A549 (cell line): Measurements from ENCODE around the gene TBCEL. TPM values are rescaled to one million over a fixed set of nuclear protein-coding genes. Genes with fewer than 3 reads are reported as not detected.
A peak's percentile ranks its signal among the peaks of the same experiment; 100 is the strongest.

Experiments
- ATAC-seq, 2 experiments: fragments of 200-7000 bp in 1 of 2; fragments of >200 bp in 1 of 2; cut with Nextera tagmentation in 1 of 2; cut with Tn5 transposase in 1 of 2; 3 replicates each; pipeline versions ENCODE4 v1.8.0 to v1.9.1; 2018 to 2020; ENCODE audit warnings: mild to moderate bottlenecking in 1 of 2, moderate library complexity in 1 of 2
- CTCF ChIA-PET: fragments of 300-600 bp; sonication (Branson Sonifier 250); formaldehyde crosslinking; extraction: SDS; loops from one replicate; lab custom pipeline; 2021; ENCODE audit warnings: antibody characterized with exemption, inconsistent platforms; lab: Yijun Ruan, JAX
- POLR2A ChIA-PET: fragments of 350-600 bp; formaldehyde crosslinking; extraction: SDS; loops from one replicate; lab custom pipeline; 2021; ENCODE audit warnings: antibody characterized with exemption, inconsistent platforms; lab: Yijun Ruan, JAX
- DNase-seq, 2 experiments: peaks; one replicate each; pipeline versions ENCODE4 v3.0.0 to v3.0.0-alpha.2; 2011 to 2016; ENCODE audit warnings: low read depth in 1 of 2, low spot score in 1 of 2
- FAIRE-seq: peaks from 2 replicates; lab custom pipeline; 2011; peaks lifted over from hg19 to GRCh38; lab: Jason Lieb, UNC
- H3K27ac ChIP-seq, 2 experiments: fragments of >200 bp; sonication (Bioruptor Twin); formaldehyde crosslinking; 3 replicates each; pipeline ENCODE4 v1.5.1; 2016 to 2017
- H3K4me1 ChIP-seq: fragments of >200 bp; sonication (Bioruptor Twin); formaldehyde crosslinking; 3 replicates; pipeline ENCODE4 v1.6.1; 2016
- H3K4me2 ChIP-seq: fragments of >200 bp; sonication (Bioruptor Twin); formaldehyde crosslinking; 3 replicates; pipeline ENCODE4 v1.6.1; 2016
- H3K4me3 ChIP-seq: fragments of >200 bp; sonication (Bioruptor Twin); formaldehyde crosslinking; 3 replicates; pipeline ENCODE4 v1.5.1; 2016
- H3K9me3 ChIP-seq: fragments of >200 bp; sonication (Bioruptor Twin); formaldehyde crosslinking; 3 replicates; pipeline ENCODE4 v1.6.1; 2016
- CBX2 ChIP-seq: fragments of 200-600 bp; sonication (generic); IDR thresholded peaks from 2 replicates; pipeline ENCODE4 v1.6.1; 2016; ENCODE audit warnings: low read depth, mild to moderate bottlenecking, borderline replicate concordance
- CEBPB ChIP-seq, 2 experiments: fragments of >200 bp in 1 of 2; sonication (Bioruptor Twin) in 1 of 2; formaldehyde crosslinking in 1 of 2; IDR thresholded peaks; 2 replicates each; pipeline ENCODE4 v1.6.1; 2012 to 2016
- CHD2 ChIP-seq: fragments of 150-350 bp; IDR thresholded peaks from 2 replicates; pipeline ENCODE4 v1.6.1; 2014; ENCODE audit warnings: low read length; ENCODE audit not compliant: partially characterized antibody
- CHD4 ChIP-seq: fragments of 200-600 bp; sonication (generic); IDR thresholded peaks from 2 replicates; pipeline ENCODE4 v1.6.1; 2016; ENCODE audit warnings: antibody characterized with exemption, mild to moderate bottlenecking, borderline replicate concordance
- EHF ChIP-seq: fragments of 250-450 bp; sonication (Bioruptor Pico); IDR thresholded peaks from 2 replicates; pipeline ENCODE4 v1.5.0; 2020; ENCODE audit warnings: mild to moderate bottlenecking
- EP300 ChIP-seq, 2 experiments: fragments of >200 bp; sonication (Bioruptor Twin); formaldehyde crosslinking; IDR thresholded peaks; 2 replicates in 1 of 2; 3 replicates in 1 of 2; pipeline ENCODE4 v1.6.1; 2016 to 2017
- ESRRA ChIP-seq: fragments of 150-350 bp; IDR thresholded peaks from 2 replicates; pipeline ENCODE4 v1.6.1; 2014; ENCODE audit warnings: mild to moderate bottlenecking, low read length, borderline replicate concordance
- HDAC2 ChIP-seq: fragments of 200-600 bp; sonication (generic); IDR thresholded peaks from 2 replicates; pipeline ENCODE4 v1.6.1; 2016
- HEYL ChIP-seq: fragments of 250-450 bp; sonication (Bioruptor Pico); IDR thresholded peaks from 2 replicates; pipeline ENCODE4 v1.8.0; 2021; ENCODE audit warnings: mild to moderate bottlenecking, moderate library complexity
- HOXB13 ChIP-seq: fragments of 250-450 bp; sonication (Bioruptor Pico); IDR thresholded peaks from 2 replicates; pipeline ENCODE4 v1.5.0; 2020; ENCODE audit warnings: low read depth, mild to moderate bottlenecking, moderate library complexity
- HOXB5 ChIP-seq: fragments of 250-450 bp; sonication (Bioruptor Pico); IDR thresholded peaks from 2 replicates; pipeline ENCODE4 v1.5.0; 2020; ENCODE audit warnings: mild to moderate bottlenecking, moderate library complexity
- JUNB ChIP-seq: fragments of >200 bp; sonication (Bioruptor Twin); formaldehyde crosslinking; IDR thresholded peaks from 2 replicates; pipeline ENCODE4 v1.6.1; 2016
- MAFK ChIP-seq: fragments of 450-650 bp; IDR thresholded peaks from 2 replicates; pipeline ENCODE4 v1.6.1; 2014; ENCODE audit not compliant: partially characterized antibody
- NPAS2 ChIP-seq: fragments of 250-450 bp; sonication (Bioruptor Pico); IDR thresholded peaks from 2 replicates; pipeline ENCODE4 v1.8.0; 2022; ENCODE audit warnings: mild to moderate bottlenecking, moderate library complexity, borderline replicate concordance
- POLR2AphosphoS2 ChIP-seq: conservative IDR thresholded peaks from 2 replicates; pipeline ENCODE4 v1.6.1; 2012; ENCODE audit warnings: low read length, improper control_type of control experiment, inconsistent platforms
- RAD21 ChIP-seq, 2 experiments: fragments of >200 bp in 1 of 2; sonication (Bioruptor Twin) in 1 of 2; formaldehyde crosslinking in 1 of 2; IDR thresholded peaks in 1 of 2; conservative IDR thresholded peaks in 1 of 2; 2 replicates in 1 of 2; 3 replicates in 1 of 2; pipeline ENCODE4 v1.6.1; 2012 to 2018; ENCODE audit warnings: inconsistent platforms in 1 of 2
- RARB ChIP-seq: fragments of 250-450 bp; sonication (Bioruptor Pico); IDR thresholded peaks from 2 replicates; pipeline ENCODE4 v1.8.0; 2021; ENCODE audit warnings: mild to moderate bottlenecking, moderate library complexity
- RCOR1 ChIP-seq: fragments of 150-350 bp; IDR thresholded peaks from 2 replicates; pipeline ENCODE4 v1.6.1; 2014; ENCODE audit warnings: antibody characterized with exemption, low read length, low read depth
- RFX5 ChIP-seq: fragments of 450-650 bp; IDR thresholded peaks from 2 replicates; pipeline ENCODE4 v1.7.1; 2014; ENCODE audit warnings: antibody characterized with exemption, mild to moderate bottlenecking, moderate library complexity
- RNF2 ChIP-seq: fragments of 200-600 bp; sonication (generic); IDR thresholded peaks from 2 replicates; pipeline ENCODE4 v1.6.1; 2016; ENCODE audit warnings: low read depth, mild to moderate bottlenecking, antibody characterized with exemption, moderate library complexity, borderline replicate concordance
- SMC3 ChIP-seq: fragments of >200 bp; sonication (Bioruptor Twin); formaldehyde crosslinking; IDR thresholded peaks from 3 replicates; pipeline ENCODE4 v1.6.1; 2018; ENCODE audit warnings: inconsistent platforms
- TFCP2L1 ChIP-seq: fragments of 250-450 bp; sonication (Bioruptor Pico); IDR thresholded peaks from 2 replicates; pipeline ENCODE4 v1.5.0; 2021; ENCODE audit warnings: mild to moderate bottlenecking
- TP53 ChIP-seq: fragments of 250-450 bp; sonication (Bioruptor Pico); IDR thresholded peaks from 2 replicates; pipeline ENCODE4 v1.5.0; 2021; ENCODE audit warnings: mild to moderate bottlenecking, moderate library complexity
- ZC3H11A ChIP-seq: fragments of 450-650 bp; IDR thresholded peaks from 2 replicates; pipeline ENCODE4 v1.6.1; 2014; ENCODE audit warnings: antibody characterized with exemption, mild to moderate bottlenecking
- ZNF302 ChIP-seq: fragments of 250-450 bp; sonication (Bioruptor Pico); IDR thresholded peaks from 2 replicates; pipeline ENCODE4 v1.9.0; 2021; ENCODE audit warnings: inconsistent platforms, mild to moderate bottlenecking, moderate library complexity
- ZSCAN20 ChIP-seq: fragments of 250-450 bp; sonication (Bioruptor Pico); IDR thresholded peaks from 2 replicates; pipeline ENCODE4 v1.8.0; 2022; ENCODE audit warnings: mild to moderate bottlenecking, moderate library complexity
- WGBS: methylation state at CpG from one replicate; pipeline ENCODE4 v1.1.6; 2017; ENCODE audit errors: missing lambda C conversion rate; 5-methylcytosine and 5-hydroxymethylcytosine counted together
- polyA plus RNA-seq, 4 experiments: library from polyadenylated mRNA; depleted of rRNA in 3 of 4; stranded (reverse); fragments of >200 nt; fragmentation: RNase III in 1 of 4; extraction: RNeasy Plus Mini Kit Qiagen cat#74134 plus additional on column Dnase treatment in 1 of 4; gene quantifications; 2 replicates in 3 of 4; 3 replicates in 1 of 4; pipeline ENCODE4 v1.2.3, GENCODE V29; 2011 to 2017
- TF ChIP-seq, protein P1 (sequence below): fragments of 250-450 bp; sonication (Bioruptor Pico); IDR thresholded peaks from 2 replicates; pipeline ENCODE4 v1.5.0; 2020; ENCODE audit warnings: low read depth, mild to moderate bottlenecking, moderate library complexity
- TF ChIP-seq, protein P2 (sequence below): fragments of >200 bp; sonication (Bioruptor Twin); formaldehyde crosslinking; IDR thresholded peaks from 3 replicates; pipeline ENCODE4 v1.5.1; 2016
- TF ChIP-seq, protein P3 (sequence below): fragments of >200 bp; sonication (Bioruptor Twin); formaldehyde crosslinking; IDR thresholded peaks from 2 replicates; pipeline ENCODE4 v1.6.1; 2016
- TF ChIP-seq, protein P4 (sequence below): fragments of >200 bp; sonication (Bioruptor Twin); formaldehyde crosslinking; IDR thresholded peaks from 3 replicates; pipeline ENCODE4 v1.6.1; 2016

TBCEL gene
- polyA plus RNA-seq, 2 of the 4 experiments (the other 2 are of a cell fraction) = 5.9 to 11.9 TPM

DNA sequence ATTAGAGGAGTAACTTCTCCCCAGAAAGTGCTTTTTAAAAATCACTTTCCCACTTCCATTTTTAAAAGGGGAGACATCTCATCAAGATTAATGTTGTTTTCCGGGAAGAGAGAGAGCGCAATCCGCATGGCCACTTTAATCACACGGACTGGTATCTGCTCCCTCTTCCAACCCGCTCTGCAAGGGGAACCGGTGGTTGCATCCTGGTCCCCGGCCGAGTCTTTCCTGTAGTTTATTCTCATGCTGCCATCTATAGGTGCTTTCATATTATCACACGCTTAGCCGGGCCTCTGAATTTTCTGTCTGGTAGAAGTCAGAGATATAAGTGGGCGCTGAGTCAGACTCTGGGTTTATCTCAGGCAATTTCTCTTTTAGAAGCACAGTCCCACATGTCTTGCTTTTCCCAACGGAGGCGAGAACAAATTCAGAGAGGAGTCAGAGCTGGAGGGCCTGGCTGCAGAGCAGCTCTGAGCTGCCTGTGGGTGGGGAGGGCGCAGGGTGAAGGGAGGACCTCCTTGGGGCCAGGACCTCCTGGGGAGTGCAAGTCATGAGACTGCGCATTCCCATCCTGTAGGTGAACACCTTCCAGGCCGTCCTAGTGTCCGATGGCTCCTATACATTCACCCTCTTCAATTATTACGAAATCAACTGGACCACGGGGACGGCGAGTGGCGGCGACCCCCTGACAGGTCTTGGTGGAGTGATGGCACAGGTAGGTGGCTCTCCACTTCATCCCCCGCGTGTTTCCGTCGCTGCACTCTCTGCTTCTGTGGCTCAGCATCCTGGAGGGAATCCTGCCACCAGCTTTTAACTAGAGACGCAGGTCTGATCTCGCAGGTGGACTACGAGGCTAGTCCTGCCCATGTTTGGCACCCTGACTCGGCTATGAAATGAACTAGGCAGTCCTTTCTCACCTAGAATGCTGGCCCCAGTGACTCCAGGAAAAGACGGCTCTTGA lies 88.9 kb downstream of the TBCEL start (continued):
- TF ChIP-seq POLR2AphosphoS2 = no peak
- no peak for TF ChIP-seq RCOR1
- no peak for TF ChIP-seq CBX2
- TF ChIP-seq ZSCAN20 = no peak
- TF ChIP-seq TP53 (CRISPR knock-in tag) = no peak
- TF ChIP-seq, protein P1, sequence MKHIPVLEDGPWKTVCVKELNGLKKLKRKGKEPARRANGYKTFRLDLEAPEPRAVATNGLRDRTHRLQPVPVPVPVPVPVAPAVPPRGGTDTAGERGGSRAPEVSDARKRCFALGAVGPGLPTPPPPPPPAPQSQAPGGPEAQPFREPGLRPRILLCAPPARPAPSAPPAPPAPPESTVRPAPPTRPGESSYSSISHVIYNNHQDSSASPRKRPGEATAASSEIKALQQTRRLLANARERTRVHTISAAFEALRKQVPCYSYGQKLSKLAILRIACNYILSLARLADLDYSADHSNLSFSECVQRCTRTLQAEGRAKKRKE (CRISPR knock-in tag) = no peak
- no peak for TF ChIP-seq ZC3H11A
- TF ChIP-seq NPAS2 (CRISPR knock-in tag) = no peak
- TF ChIP-seq HOXB13 = no peak
- no peak for TF ChIP-seq RFX5
- TF ChIP-seq, protein P2, sequence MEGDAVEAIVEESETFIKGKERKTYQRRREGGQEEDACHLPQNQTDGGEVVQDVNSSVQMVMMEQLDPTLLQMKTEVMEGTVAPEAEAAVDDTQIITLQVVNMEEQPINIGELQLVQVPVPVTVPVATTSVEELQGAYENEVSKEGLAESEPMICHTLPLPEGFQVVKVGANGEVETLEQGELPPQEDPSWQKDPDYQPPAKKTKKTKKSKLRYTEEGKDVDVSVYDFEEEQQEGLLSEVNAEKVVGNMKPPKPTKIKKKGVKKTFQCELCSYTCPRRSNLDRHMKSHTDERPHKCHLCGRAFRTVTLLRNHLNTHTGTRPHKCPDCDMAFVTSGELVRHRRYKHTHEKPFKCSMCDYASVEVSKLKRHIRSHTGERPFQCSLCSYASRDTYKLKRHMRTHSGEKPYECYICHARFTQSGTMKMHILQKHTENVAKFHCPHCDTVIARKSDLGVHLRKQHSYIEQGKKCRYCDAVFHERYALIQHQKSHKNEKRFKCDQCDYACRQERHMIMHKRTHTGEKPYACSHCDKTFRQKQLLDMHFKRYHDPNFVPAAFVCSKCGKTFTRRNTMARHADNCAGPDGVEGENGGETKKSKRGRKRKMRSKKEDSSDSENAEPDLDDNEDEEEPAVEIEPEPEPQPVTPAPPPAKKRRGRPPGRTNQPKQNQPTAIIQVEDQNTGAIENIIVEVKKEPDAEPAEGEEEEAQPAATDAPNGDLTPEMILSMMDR = peak; percentile 52
- TF ChIP-seq JUNB = no peak
- no peak for TF ChIP-seq TFCP2L1
- peak; percentile 61 to 70 for TF ChIP-seq RAD21 (conservative IDR thresholded peaks at IDR 0.05 in 1 of 2, IDR thresholded peaks at IDR 0.05 in 1 of 2)
- TF ChIP-seq, protein P3, sequence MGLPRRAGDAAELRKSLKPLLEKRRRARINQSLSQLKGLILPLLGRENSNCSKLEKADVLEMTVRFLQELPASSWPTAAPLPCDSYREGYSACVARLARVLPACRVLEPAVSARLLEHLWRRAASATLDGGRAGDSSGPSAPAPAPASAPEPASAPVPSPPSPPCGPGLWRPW = no peak
- TF ChIP-seq CEBPB (IDR thresholded peaks at IDR 0.05) = peak; percentile 15 to 43; a peak in 1 of 4 replicates
- TF ChIP-seq HDAC2 = no peak
- no peak for TF ChIP-seq RARB (CRISPR knock-in tag)
- TF ChIP-seq HOXB5 = no peak
- no peak for TF ChIP-seq EP300 (IDR thresholded peaks at IDR 0.05)
- no peak for TF ChIP-seq HEYL (CRISPR knock-in tag)
- no peak for TF ChIP-seq CHD2
- no peak for TF ChIP-seq ZNF302

DNA sequence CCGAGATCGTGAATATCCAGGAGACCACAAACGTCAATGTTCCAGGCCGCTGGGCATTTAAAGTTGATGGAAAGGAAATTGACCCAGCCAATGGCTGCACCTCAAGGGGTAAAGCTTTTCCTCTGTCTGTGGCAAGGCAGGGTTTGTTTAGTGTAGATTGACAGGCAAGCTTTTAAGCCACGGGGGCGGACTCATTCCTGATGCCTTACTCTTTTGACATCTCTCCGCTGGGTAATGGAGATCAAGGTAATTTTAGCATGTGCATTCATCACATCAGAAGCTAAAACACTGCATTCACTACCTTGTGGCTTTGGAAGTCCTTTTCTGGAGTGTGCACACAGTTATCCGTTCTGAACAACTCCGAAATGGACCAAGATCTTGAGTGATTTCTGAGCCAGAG lies 89.7 kb downstream of the TBCEL start:
- CTCF ChIA-PET = interaction anchor here (0.9 to 1.1 kb wide), 2 partner anchors 161 to 606 kb away, joined by 3 to 5 read pairs; no protein-coding TSS in a partner anchor
- Histone ChIP-seq H3K27ac (no peak overlapping the region), H3K4me3 (no peak overlapping the region), H3K4me1 (no peaks in the 10 kb centered on the region), H3K9me3 (no peaks in the 10 kb centered on the region), H3K4me2 (no peak overlapping the region)
- POLR2A ChIA-PET = no interaction called here
- no peak for ATAC-seq
- 2% methylated on average over 9 of the region's 9 CpGs for WGBS
- no peak for FAIRE-seq
- DNase-seq = no peak
- TF ChIP-seq, protein P4, sequence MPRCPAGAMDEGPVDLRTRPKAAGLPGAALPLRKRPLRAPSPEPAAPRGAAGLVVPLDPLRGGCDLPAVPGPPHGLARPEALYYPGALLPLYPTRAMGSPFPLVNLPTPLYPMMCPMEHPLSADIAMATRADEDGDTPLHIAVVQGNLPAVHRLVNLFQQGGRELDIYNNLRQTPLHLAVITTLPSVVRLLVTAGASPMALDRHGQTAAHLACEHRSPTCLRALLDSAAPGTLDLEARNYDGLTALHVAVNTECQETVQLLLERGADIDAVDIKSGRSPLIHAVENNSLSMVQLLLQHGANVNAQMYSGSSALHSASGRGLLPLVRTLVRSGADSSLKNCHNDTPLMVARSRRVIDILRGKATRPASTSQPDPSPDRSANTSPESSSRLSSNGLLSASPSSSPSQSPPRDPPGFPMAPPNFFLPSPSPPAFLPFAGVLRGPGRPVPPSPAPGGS = no peak
- TF ChIP-seq MAFK (no peak), CHD4 (no peak), CEBPB (IDR thresholded peaks at IDR 0.05) (no peak), TFCP2L1 (no peak), CBX2 (no peak), HEYL (CRISPR knock-in tag) (no peak), SMC3 (no peak), HDAC2 (no peak), RAD21 (conservative IDR thresholded peaks at IDR 0.05 in 1 of 2, IDR thresholded peaks at IDR 0.05 in 1 of 2) (no peak), EHF (no peak), EP300 (IDR thresholded peaks at IDR 0.05) (no peak), RNF2 (no peak), ZSCAN20 (no peak), ESRRA (no peak), HOXB13 (no peak), ZC3H11A (no peak)
- TF ChIP-seq, protein P2 = no peak
- TF ChIP-seq, protein P3 = no peak
